HG03565 (cell line): ENCODE results near the gene PIM3.
"Not testable (repeated sequence)": the region's sequence is repeated elsewhere in the genome, so short reads cannot be mapped to it uniquely, and the experiment has no call there.

Experiments
- ATAC-seq: cut with Tn5 transposase; IDR thresholded peaks from one replicate; pipeline ENCODE4 v1.9.1; 2021; ENCODE audit warnings: mild to moderate bottlenecking, moderate library complexity; ENCODE audit not compliant: unreplicated experiment

Gene PIM3

GRCh38 chr22:49981799-49982198 lies 21.2 kb downstream of the PIM3 start:
- ATAC-seq: not testable (repeated sequence)

- ATAC-seq: no peak
Measured at GRCh38 chr22:49983148-49984042, 22.8 kb downstream of the PIM3 start.

- ATAC-seq: no peak
Measured at GRCh38 chr22:49986325-49986724, 25.8 kb downstream of the PIM3 start.

GRCh38 chr22:49989826-49990225 lies 29.3 kb downstream of the PIM3 start:
- not testable (repeated sequence) for ATAC-seq

- ATAC-seq: no peak
Measured at GRCh38 chr22:49991167-49991566, 30.6 kb downstream of the PIM3 start.

- ATAC-seq: no peak
Measured at GRCh38 chr22:49991907-49992533, 31.4 kb downstream of the PIM3 start.

- ATAC-seq: no peak
Measured at GRCh38 chr22:49992921-49993648, 32.5 kb downstream of the PIM3 start.

GRCh38 chr22:49993649-49994360 lies 33.2 kb downstream of the PIM3 start:
- no peak for ATAC-seq

- no peak for ATAC-seq
Measured at GRCh38 chr22:49994361-49995040, 33.9 kb downstream of the PIM3 start.

GRCh38 chr22:49995041-49995360 lies 34.4 kb downstream of the PIM3 start:
- ATAC-seq: no peak

- ATAC-seq: no peak
Measured at GRCh38 chr22:49995361-49996118, 35.0 kb downstream of the PIM3 start.

- ATAC-seq: no peak
Measured at GRCh38 chr22:49996119-49996517, 35.5 kb downstream of the PIM3 start.

GRCh38 chr22:49996518-49997250 lies 36.1 kb downstream of the PIM3 start:
- ATAC-seq: no peak

- ATAC-seq: no peak
Measured at GRCh38 chr22:49997251-49997599, 36.7 kb downstream of the PIM3 start.

GRCh38 chr22:49997932-49998717 lies 37.6 kb downstream of the PIM3 start:
- ATAC-seq: no peak

GRCh38 chr22:49998718-49999062 lies 38.1 kb downstream of the PIM3 start:
- ATAC-seq: no peak

GRCh38 chr22:49999063-49999945 lies 38.7 kb downstream of the PIM3 start:
- ATAC-seq: no peak
